GM18505 (cell line): Measurements from ENCODE around the gene PAM.

Experiments used
- ATAC-seq: cut with Tn5 transposase; IDR thresholded peaks from one replicate; pipeline ENCODE4 v1.9.1; 2021; ENCODE audit not compliant: unreplicated experiment
- POLR2A ChIP-seq: IDR thresholded peaks from 4 replicates; pipeline ENCODE4 v1.6.1; 2011; ENCODE audit warnings: borderline replicate concordance; ENCODE audit not compliant: insufficient read depth, insufficient read length; ENCODE audit errors: extremely low read depth

The PAM gene

GRCh38 chr5:102856389-102856777 lies 101.3 kb downstream of the PAM start:
- no peak for TF ChIP-seq POLR2A
- ATAC-seq = no peak

- no peak for TF ChIP-seq POLR2A
- ATAC-seq = no peak
Observed at GRCh38 chr5:102857076-102857818, 102.1 kb downstream of the PAM start.

GRCh38 chr5:102858221-102858620 lies 103.1 kb downstream of the PAM start:
- no peak for ATAC-seq
- no peak for TF ChIP-seq POLR2A

- TF ChIP-seq POLR2A = no peak
- ATAC-seq = no peak
Observed at GRCh38 chr5:102858808-102859207, 103.7 kb downstream of the PAM start.

- TF ChIP-seq POLR2A = no peak
- no peak for ATAC-seq
Observed at GRCh38 chr5:102860035-102860434, 104.9 kb downstream of the PAM start.

- ATAC-seq = no peak
- no peak for TF ChIP-seq POLR2A
Observed at GRCh38 chr5:102863058-102863457, 108.0 kb downstream of the PAM start.

- ATAC-seq = no peak
- no peak for TF ChIP-seq POLR2A
Observed at GRCh38 chr5:102863764-102864560, 108.9 kb downstream of the PAM start.

- TF ChIP-seq POLR2A = no peak
- ATAC-seq = no peak
Observed at GRCh38 chr5:102865171-102865509, 110.0 kb downstream of the PAM start.

- no peak for TF ChIP-seq POLR2A
- peak; percentile 86 for ATAC-seq
Observed at GRCh38 chr5:102865510-102866236, 110.6 kb downstream of the PAM start.

- ATAC-seq = no peak
- TF ChIP-seq POLR2A = no peak
Observed at GRCh38 chr5:102866237-102866600, 111.1 kb downstream of the PAM start.

GRCh38 chr5:102867992-102868662 lies 113.0 kb downstream of the PAM start:
- ATAC-seq = peak; percentile 33
- no peak for TF ChIP-seq POLR2A

- ATAC-seq = no peak
- no peak for TF ChIP-seq POLR2A
Observed at GRCh38 chr5:102869230-102869629, 114.1 kb downstream of the PAM start.

GRCh38 chr5:102873379-102873932 lies 118.4 kb downstream of the PAM start:
- no peak for TF ChIP-seq POLR2A
- no peak for ATAC-seq

- TF ChIP-seq POLR2A = no peak
- ATAC-seq = no peak
Observed at GRCh38 chr5:102874054-102874453, 118.9 kb downstream of the PAM start.

- no peak for ATAC-seq
- TF ChIP-seq POLR2A = no peak
Observed at GRCh38 chr5:102875721-102876123, 120.6 kb downstream of the PAM start.
